ENCODE results near the gene PNRC1. TPM values are rescaled to one million over a fixed set of nuclear protein-coding genes. Genes with fewer than 3 reads are reported as not detected.

Gene PNRC1
- total and polyA plus RNA-seq, 2 donors from 2014 or later: 72.0 to 232 TPM

DNA sequence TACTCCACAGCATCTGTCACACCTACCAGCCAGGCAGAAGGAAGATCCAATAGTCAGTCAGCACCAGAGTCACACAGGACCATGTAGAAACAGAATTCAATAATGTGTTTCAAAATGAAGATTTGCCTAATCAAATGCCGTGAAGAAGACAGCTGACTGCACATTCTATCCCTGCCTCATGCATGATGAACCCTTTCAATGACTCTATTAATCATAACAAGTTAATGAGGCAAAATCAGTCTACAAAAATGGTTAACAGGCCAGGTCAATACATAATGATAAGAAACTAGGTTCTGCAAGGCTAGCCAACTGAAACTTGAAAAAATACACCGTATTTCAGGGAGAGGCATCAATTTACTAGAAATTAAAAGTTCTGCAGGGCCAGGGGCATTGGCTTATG is 6.7 kb upstream of the PNRC1 start:
- Histone ChIP-seq H3K9me3 (ENCODE audit: control insufficient read depth in 2 of 3, insufficient read depth in 1 of 3, low read length in 3 of 3) (peaks cover 0 to 3% (median 0%) of the 10 kb centered on the region in 3 donors), H3K9ac (ENCODE audit: low read length in 3 of 3) (no peak overlapping the region), H3K4me3 (ENCODE audit: low read length in 3 of 3) (no peak overlapping the region), H3K4me1 (ENCODE audit: control insufficient read depth in 2 of 3, insufficient read depth in 2 of 3, low read depth in 1 of 3, low read length in 3 of 3) (no peaks in the 10 kb centered on the region), H3K27ac (ENCODE audit: low read depth in 2 of 2, low read length in 2 of 2) (no peak overlapping the region), H3K27me3 (ENCODE audit: control insufficient read depth, insufficient read depth, low read length) (no peaks in the 10 kb centered on the region), H3K36me3 (ENCODE audit: control insufficient read depth in 2 of 3, insufficient read depth in 3 of 3, low read length in 3 of 3) (no peaks in the 10 kb centered on the region)
- no peak for DNase-seq
- FAIRE-seq: no peak
- TF ChIP-seq, protein P1, sequence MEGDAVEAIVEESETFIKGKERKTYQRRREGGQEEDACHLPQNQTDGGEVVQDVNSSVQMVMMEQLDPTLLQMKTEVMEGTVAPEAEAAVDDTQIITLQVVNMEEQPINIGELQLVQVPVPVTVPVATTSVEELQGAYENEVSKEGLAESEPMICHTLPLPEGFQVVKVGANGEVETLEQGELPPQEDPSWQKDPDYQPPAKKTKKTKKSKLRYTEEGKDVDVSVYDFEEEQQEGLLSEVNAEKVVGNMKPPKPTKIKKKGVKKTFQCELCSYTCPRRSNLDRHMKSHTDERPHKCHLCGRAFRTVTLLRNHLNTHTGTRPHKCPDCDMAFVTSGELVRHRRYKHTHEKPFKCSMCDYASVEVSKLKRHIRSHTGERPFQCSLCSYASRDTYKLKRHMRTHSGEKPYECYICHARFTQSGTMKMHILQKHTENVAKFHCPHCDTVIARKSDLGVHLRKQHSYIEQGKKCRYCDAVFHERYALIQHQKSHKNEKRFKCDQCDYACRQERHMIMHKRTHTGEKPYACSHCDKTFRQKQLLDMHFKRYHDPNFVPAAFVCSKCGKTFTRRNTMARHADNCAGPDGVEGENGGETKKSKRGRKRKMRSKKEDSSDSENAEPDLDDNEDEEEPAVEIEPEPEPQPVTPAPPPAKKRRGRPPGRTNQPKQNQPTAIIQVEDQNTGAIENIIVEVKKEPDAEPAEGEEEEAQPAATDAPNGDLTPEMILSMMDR (IDR thresholded peaks at IDR 0.05; ENCODE audit: borderline replicate concordance, extremely low read depth, insufficient read depth): no peak
- intact Hi-C loops (cut with DNase I): no loop called here

DNA sequence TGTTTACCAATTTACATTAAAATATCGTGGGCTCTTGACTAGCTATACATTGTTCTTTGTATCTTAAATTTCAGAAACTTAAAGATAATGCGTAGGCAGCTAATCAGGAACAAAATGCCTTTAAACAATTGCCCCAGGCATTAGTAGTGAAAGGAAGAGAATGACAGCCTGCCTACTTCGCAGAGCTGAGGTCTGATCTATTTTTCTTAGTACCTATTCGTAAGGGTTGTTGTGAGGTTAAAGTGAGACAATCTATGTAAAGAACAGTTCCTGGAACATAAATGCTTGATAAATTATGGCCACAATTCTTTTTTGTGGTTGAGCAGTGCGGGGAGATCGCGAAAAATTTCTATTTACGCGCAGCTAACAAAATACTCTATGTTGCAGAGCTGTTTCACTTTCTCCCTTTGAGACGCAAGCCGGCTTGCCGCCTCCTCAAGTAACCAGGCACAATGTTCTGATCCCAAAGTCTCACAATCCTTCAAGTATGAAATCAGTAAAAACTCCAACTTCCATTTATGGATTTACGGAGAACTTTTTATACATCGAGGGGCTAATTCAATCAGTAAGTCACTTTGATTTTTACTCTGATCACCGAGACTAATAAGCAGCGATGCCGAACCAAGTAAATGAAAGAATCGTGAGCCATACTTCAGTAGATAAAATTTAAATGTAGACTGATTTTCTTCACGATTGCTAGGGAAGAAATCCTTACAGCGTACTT is 878 bp upstream of the PNRC1 start:
- intact Hi-C loops (cut with DNase I): no loop called here
- FAIRE-seq: no peak
- Histone ChIP-seq H3K9ac (ENCODE audit: low read length in 3 of 3) (peak overlapping the region; percentile 70 to 100 (median 91)), H3K27ac (ENCODE audit: low read depth in 2 of 2, low read length in 2 of 2) (peak overlapping the region; percentile 100), H3K27me3 (ENCODE audit: control insufficient read depth, insufficient read depth, low read length) (no peaks in the 10 kb centered on the region), H3K4me3 (ENCODE audit: low read length in 3 of 3) (peak overlapping the region; percentile 82 to 98 (median 91)), H3K4me1 (ENCODE audit: control insufficient read depth in 2 of 3, insufficient read depth in 2 of 3, low read depth in 1 of 3, low read length in 3 of 3) (peaks cover 0 to 5% (median 3%) of the 10 kb centered on the region in 3 donors), H3K9me3 (ENCODE audit: control insufficient read depth in 2 of 3, insufficient read depth in 1 of 3, low read length in 3 of 3) (no peaks in the 10 kb centered on the region), H3K36me3 (ENCODE audit: control insufficient read depth in 2 of 3, insufficient read depth in 3 of 3, low read length in 3 of 3) (peaks cover 0 to 12% (median 10%) of the 10 kb centered on the region in 3 donors)
- peak; percentile 59 to 92 (median 74) for DNase-seq
- TF ChIP-seq, protein P1 (IDR thresholded peaks at IDR 0.05; ENCODE audit: borderline replicate concordance, extremely low read depth, insufficient read depth): no peak

DNA sequence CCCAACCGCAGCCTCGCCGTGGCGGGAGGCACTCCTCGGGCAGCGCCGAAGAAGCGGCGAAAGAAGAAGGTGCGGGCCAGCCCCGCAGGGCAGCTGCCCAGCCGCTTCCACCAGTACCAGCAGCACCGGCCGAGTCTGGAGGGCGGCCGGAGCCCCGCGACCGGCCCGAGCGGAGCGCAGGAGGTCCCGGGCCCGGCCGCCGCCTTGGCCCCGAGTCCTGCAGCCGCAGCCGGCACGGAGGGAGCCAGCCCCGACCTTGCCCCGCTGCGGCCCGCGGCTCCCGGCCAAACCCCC is 525 bp downstream of the PNRC1 start:
- peak overlapping the region; percentile 68 to 98 (median 91) for H3K4me3 ChIP-seq (ENCODE audit: low read length in 3 of 3)
- peak overlapping the region; percentile 100 for H3K27ac ChIP-seq (ENCODE audit: low read depth in 2 of 2, low read length in 2 of 2)
- no peaks in the 10 kb centered on the region for H3K27me3 ChIP-seq (ENCODE audit: control insufficient read depth, insufficient read depth, low read length)
- no peaks in the 10 kb centered on the region for H3K9me3 ChIP-seq (ENCODE audit: control insufficient read depth in 2 of 3, insufficient read depth in 1 of 3, low read length in 3 of 3)
- DNase-seq: no peak
- peaks cover 7 to 22% (median 21%) of the 10 kb centered on the region in 3 donors for H3K36me3 ChIP-seq (ENCODE audit: control insufficient read depth in 2 of 3, insufficient read depth in 3 of 3, low read length in 3 of 3)
- TF ChIP-seq, protein P1 (IDR thresholded peaks at IDR 0.05; ENCODE audit: borderline replicate concordance, extremely low read depth, insufficient read depth): no peak
- intact Hi-C loops (cut with DNase I): no loop called here
- FAIRE-seq: no peak
- peaks cover 0 to 10% (median 5%) of the 10 kb centered on the region in 3 donors for H3K4me1 ChIP-seq (ENCODE audit: control insufficient read depth in 2 of 3, insufficient read depth in 2 of 3, low read depth in 1 of 3, low read length in 3 of 3)
- H3K9ac ChIP-seq (ENCODE audit: low read length in 3 of 3): peak overlapping the region; percentile 96 to 100 (median 98)
